GM08714 (cell line): ENCODE measurements around the gene MFSD6.
"Not testable (repeated sequence)": the region's sequence is repeated elsewhere in the genome, so short reads cannot be mapped to it uniquely, and the experiment has no call there.

Experiments
- H3K4me3 ChIP-seq: fragments of 200-500 bp; sonication (Bioruptor generic); 2 replicates; pipeline ENCODE4 v1.5.1; 2014; ENCODE audit warnings: mild to moderate bottlenecking, low read length, inconsistent platforms
- ZNF274 ChIP-seq: IDR thresholded peaks from 2 replicates; pipeline ENCODE4 v1.6.1; 2012; ENCODE audit warnings: mild to moderate bottlenecking, low read depth, low read length

The MFSD6 gene

GRCh38 chr2:190407662-190408537 is at the start of gene MFSD6:
TSS of gene MFSD6 (plus strand) at chr2:190408355. CDS start at chr2:190436030, 27,675 bp downstream.
- peak within 1 kb of the TSS; percentile 86 for H3K4me3 ChIP-seq
- TF ChIP-seq ZNF274 = no peak

GRCh38 chr2:190358655-190359448 is 49.3 kb upstream of the MFSD6 start:
- not testable (repeated sequence) for H3K4me3 ChIP-seq

DNA sequence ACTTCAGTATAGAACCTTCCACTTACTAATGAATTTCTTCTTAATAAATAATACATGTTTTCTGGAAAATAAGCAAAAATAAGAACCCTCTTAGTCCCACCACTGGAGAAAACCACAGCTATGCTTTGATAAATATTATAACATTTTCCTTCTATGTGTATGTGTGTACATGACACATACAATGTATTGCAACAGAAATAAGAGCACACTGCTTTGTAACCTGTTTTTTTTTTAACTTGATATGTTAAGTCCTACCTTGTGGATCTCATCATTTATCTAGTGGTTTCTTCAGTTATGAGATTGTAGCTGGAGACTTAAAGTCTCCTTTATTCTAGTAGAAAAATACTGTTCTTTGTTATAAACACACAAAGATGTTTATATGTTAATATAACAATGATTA is 47.6 kb upstream of the MFSD6 start:
- no peak overlapping the region; the same call in 1 of the 2 replicates for H3K4me3 ChIP-seq
- no peak for TF ChIP-seq ZNF274

DNA sequence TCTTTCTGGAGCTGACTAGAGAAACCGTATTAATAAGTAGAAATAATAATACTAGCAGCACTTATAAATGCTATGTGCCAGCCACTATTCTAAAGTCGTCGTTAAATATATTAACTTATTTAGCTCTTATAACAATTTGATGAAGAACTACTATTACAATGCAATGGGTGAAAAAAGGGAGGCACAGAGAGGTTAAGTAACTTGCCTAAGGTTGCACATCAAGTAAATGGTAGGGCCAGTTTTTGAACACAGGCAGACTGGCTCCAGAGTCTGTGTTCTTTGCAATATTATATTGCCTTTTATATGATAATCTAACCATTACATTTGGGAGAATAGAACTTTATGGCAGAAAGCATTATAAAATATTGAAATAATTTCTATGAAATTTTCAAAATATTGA is 47.2 kb upstream of the MFSD6 start:
- no peak overlapping the region; the same call in 1 of the 2 replicates for H3K4me3 ChIP-seq
- TF ChIP-seq ZNF274 = no peak

- H3K4me3 ChIP-seq = no peak overlapping the region
- no peak for TF ChIP-seq ZNF274
Measured at GRCh38 chr2:190361572-190361971, 46.6 kb upstream of the MFSD6 start.

GRCh38 chr2:190362894-190363293 is 45.3 kb upstream of the MFSD6 start:
- TF ChIP-seq ZNF274 = no peak
- H3K4me3 ChIP-seq = no peak overlapping the region

DNA sequence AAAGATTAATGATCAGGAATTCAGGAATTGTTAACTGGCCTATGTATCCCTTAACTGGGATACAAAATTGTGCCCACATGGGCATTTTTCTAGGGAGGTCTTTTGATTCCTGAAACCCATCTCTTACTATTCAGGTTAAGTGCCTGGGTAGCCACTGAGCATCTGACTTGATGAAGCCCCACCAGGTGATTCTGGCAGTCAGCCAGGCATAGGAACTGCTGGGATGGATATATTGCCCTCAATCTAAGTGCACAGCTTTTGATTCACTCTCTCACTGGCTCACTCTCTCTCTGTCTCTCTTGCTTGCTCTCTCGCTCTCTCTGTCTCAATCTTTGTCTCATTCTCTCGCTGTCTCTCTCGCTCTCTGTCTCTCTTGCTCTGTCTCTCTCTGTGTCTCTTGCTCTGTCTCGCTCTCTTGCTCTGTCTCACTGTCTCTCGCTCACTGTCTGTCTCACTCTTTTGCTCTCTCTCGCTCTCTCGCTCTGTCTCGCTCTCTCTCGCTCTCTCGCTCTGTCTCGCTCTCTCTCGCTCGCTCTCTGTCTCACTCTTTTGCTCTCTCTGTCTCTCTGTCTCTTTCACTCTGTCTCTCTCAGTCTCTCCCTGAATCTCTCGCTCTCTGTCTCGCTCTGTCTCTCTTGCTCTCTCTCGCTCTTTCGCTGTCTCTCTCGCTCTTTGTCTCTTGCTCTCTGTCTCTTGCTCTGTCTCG is 42.5 kb upstream of the MFSD6 start:
- H3K4me3 ChIP-seq = no peak overlapping the region
- no peak for TF ChIP-seq ZNF274

- no peak for TF ChIP-seq ZNF274
- no peak overlapping the region for H3K4me3 ChIP-seq
Measured at GRCh38 chr2:190366248-190366753, 41.9 kb upstream of the MFSD6 start.

DNA sequence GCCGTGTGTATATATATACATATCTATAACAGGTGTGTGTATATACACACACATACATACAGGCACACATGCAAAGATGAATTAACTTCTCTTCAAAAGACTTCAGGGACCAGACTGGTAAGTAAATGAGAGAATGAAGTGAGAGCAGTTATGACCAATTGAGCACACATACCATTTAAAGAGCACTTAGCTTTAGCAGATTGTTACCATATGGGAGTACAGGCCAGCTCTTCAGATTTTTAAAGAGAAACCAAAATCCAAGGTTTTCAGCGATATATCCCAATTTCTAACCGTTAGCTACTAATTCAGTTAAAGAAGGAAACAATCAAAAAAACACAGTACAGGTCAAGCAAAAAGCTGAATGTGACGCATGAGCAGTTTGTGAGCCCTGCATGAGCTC is 41.1 kb upstream of the MFSD6 start:
- H3K4me3 ChIP-seq = no peak overlapping the region
- no peak for TF ChIP-seq ZNF274

DNA sequence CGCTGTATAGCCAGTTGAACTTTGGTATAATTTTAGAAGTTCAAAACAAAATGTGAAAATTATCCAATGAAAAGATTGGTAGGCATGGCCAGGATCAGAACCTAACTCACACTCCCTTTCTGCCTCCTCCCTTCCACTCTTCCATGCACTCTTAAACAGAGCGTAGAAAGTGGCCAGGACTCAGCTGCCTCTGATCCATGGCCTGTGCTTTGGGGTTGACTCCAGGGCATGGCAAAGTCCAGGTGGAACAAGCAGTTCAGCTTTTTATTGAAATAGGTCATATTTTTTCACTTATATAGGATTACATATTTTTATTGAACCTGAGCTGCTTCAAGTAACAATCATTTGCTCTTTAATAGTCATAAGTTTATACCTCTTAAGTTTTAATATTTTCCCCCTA is 38.5 kb upstream of the MFSD6 start:
- no peak overlapping the region for H3K4me3 ChIP-seq
- TF ChIP-seq ZNF274 = no peak

DNA sequence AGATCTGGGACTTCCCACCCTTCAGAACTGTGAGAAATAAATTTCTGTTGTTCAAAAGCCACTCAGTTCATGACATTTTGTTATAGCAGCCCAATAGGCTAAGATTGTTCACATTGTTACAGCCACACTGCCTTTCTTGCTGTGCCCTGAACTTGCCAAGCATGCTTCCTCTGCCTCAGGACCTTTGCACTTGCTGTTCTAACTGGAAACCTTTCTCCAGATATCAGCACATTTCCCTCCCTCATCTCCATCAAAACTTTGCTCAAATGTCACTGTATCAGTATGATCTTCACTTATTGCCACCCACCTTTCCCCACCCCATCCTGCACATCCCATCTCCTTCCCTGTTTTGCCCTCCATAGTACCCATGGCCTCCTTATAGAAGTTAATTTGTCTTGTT is 32.1 kb upstream of the MFSD6 start:
- TF ChIP-seq ZNF274 = no peak
- H3K4me3 ChIP-seq = no peak overlapping the region

GRCh38 chr2:190376591-190377245 is 31.4 kb upstream of the MFSD6 start:
- no peak overlapping the region for H3K4me3 ChIP-seq
- no peak for TF ChIP-seq ZNF274

GRCh38 chr2:190378880-190379237 is 29.3 kb upstream of the MFSD6 start:
- H3K4me3 ChIP-seq = no peak overlapping the region
- TF ChIP-seq ZNF274 = no peak
